SU-DHL-6 (cell line): ENCODE data around the gene TAB2.

ENCODE experiments used
- H2AFZ ChIP-seq: fragments of 200-600 bp; sonication (generic); 2 replicates; pipeline ENCODE4 v1.6.1; 2014; ENCODE audit warnings: low read depth, mild to moderate bottlenecking, moderate library complexity, mixed read lengths, antibody characterized with exemption, low read length; ENCODE audit not compliant: severe bottlenecking
- H3F3A ChIP-seq: fragments of 200-600 bp; shearing (Covaris generic); 2 replicates; pipeline ENCODE4 v1.6.0; 2016; ENCODE audit warnings: antibody characterized with exemption, mild to moderate bottlenecking; ENCODE audit not compliant: insufficient read depth
- H3K27ac ChIP-seq: fragments of 200-600 bp; sonication (generic); 2 replicates; pipeline ENCODE4 v1.5.1; 2016; ENCODE audit warnings: low read depth, mild to moderate bottlenecking, low read length, moderate library complexity, mixed read lengths
- H3K27me3 ChIP-seq: fragments of 200-600 bp; sonication (generic), shearing (Covaris generic); 2 replicates; pipeline ENCODE4 v1.6.0; 2014; ENCODE audit warnings: mild to moderate bottlenecking, low read length
- H3K36me3 ChIP-seq: fragments of 200-600 bp; sonication (generic); 2 replicates; pipeline ENCODE4 v1.6.1; 2014; ENCODE audit warnings: mild to moderate bottlenecking, low read length, mixed read lengths
- H3K4me2 ChIP-seq: fragments of 300-600, 200-600 bp; shearing (Covaris generic), sonication (generic); 2 replicates; pipeline ENCODE4 v1.6.0; 2014; ENCODE audit warnings: low read length, low read depth, mild to moderate bottlenecking; ENCODE audit not compliant: poor library complexity, severe bottlenecking
- H3K4me3 ChIP-seq: fragments of 200-600 bp; sonication (generic); 2 replicates; pipeline ENCODE4 v1.5.1; 2014; ENCODE audit warnings: antibody characterized with exemption, low read length, mild to moderate bottlenecking, mixed read lengths; ENCODE audit not compliant: insufficient read depth, poor library complexity, severe bottlenecking
- H3K79me2 ChIP-seq: fragments of 200-600 bp; sonication (generic); 2 replicates; pipeline ENCODE4 v1.6.1; 2014; ENCODE audit warnings: mild to moderate bottlenecking, low read length, moderate library complexity; ENCODE audit not compliant: insufficient read depth
- H3K9ac ChIP-seq: fragments of 200-600 bp; sonication (generic); 2 replicates; pipeline ENCODE4 v1.7.0; 2014; ENCODE audit warnings: mild to moderate bottlenecking, low read length
- H3K9me2 ChIP-seq: fragments of 200-600 bp; sonication (generic); replicated peaks from 2 replicates; pipeline ENCODE4 v1.6.1; 2014; ENCODE audit warnings: low read length; ENCODE audit not compliant: insufficient read depth
- H3K9me3 ChIP-seq: fragments of 200-600 bp; sonication (generic); 2 replicates; pipeline ENCODE4 v1.6.1; 2014; ENCODE audit warnings: low read length, mixed read lengths; ENCODE audit not compliant: insufficient read depth
- H4K20me1 ChIP-seq: fragments of 200-600 bp; sonication (generic); 2 replicates; pipeline ENCODE4 v1.6.1; 2014; ENCODE audit warnings: low read depth, mild to moderate bottlenecking, antibody characterized with exemption, low read length, moderate library complexity, mixed read lengths
- EZH2phosphoT487 ChIP-seq: fragments of 200-600 bp; sonication (generic), shearing (Covaris generic); conservative IDR thresholded peaks from 2 replicates; pipeline ENCODE4 v1.6.1; 2018; ENCODE audit warnings: mild to moderate bottlenecking, antibody characterized with exemption, low read length, moderate library complexity, mixed read lengths
- TF ChIP-seq, protein P1 (sequence below): fragments of 200-600 bp; sonication (generic); IDR thresholded peaks from one replicate; pipeline ENCODE4 v1.5.1; 2017; ENCODE audit warnings: antibody characterized with exemption, mild to moderate bottlenecking, low read length, moderate library complexity; ENCODE audit not compliant: insufficient read depth, poor library complexity, severe bottlenecking

Gene TAB2

DNA sequence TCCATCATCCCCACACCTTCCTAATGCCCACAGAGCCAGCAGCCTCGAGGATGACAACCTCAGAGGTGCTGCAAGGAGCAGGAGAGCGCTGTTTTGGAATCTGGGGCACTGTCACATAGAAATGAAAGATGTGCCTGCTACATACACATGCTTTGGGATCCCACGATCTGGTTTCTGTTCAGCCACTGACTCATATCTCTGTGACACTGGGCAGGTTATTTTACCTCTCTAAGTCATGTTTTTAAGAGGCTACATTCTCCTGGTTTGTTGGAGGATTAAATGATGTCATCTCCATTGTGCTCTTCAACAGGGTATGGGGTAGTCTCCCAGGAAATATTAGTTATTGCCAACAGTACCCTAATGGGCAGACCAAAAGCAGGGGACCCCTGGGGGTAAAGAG is 32.6 kb upstream of the TAB2 start:
- no peak overlapping the region for H3K27ac ChIP-seq
- H3K36me3 ChIP-seq, result no peaks in the 10 kb centered on the region
- H3K4me3 ChIP-seq, result no peak overlapping the region
- TF ChIP-seq, protein P1, sequence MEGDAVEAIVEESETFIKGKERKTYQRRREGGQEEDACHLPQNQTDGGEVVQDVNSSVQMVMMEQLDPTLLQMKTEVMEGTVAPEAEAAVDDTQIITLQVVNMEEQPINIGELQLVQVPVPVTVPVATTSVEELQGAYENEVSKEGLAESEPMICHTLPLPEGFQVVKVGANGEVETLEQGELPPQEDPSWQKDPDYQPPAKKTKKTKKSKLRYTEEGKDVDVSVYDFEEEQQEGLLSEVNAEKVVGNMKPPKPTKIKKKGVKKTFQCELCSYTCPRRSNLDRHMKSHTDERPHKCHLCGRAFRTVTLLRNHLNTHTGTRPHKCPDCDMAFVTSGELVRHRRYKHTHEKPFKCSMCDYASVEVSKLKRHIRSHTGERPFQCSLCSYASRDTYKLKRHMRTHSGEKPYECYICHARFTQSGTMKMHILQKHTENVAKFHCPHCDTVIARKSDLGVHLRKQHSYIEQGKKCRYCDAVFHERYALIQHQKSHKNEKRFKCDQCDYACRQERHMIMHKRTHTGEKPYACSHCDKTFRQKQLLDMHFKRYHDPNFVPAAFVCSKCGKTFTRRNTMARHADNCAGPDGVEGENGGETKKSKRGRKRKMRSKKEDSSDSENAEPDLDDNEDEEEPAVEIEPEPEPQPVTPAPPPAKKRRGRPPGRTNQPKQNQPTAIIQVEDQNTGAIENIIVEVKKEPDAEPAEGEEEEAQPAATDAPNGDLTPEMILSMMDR, result no peak
- no peak for TF ChIP-seq EZH2phosphoT487
- H2AFZ ChIP-seq, result no peak overlapping the region
- no peaks in the 10 kb centered on the region for H3K9me3 ChIP-seq
- H3K9me2 ChIP-seq, result no peaks in the 10 kb centered on the region
- no peaks in the 10 kb centered on the region for H3K27me3 ChIP-seq
- no peaks in the 10 kb centered on the region for H3F3A ChIP-seq
- no peak overlapping the region for H3K9ac ChIP-seq
- no peak overlapping the region for H3K4me2 ChIP-seq
- H4K20me1 ChIP-seq, result no peaks in the 10 kb centered on the region
- H3K79me2 ChIP-seq, result no peaks in the 10 kb centered on the region

DNA sequence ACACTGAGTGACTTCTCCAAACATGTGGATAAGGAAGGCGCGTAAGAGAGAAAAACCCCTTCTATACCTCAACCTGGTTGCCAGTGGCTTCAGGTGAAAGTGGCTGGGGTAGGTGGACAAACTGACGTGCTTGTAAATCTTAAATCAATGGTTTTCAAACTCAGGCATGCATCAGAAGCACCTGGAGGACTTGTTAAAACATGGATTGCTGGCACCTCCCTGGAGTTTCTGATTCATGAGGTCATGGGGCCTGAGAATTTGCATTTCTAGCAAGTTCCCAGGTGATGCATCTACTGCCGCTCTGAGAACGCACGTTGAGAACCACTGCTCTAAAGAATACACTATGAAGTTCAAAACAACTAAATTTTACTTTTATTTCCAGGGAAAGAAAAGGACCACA is 31.9 kb upstream of the TAB2 start:
- Histone ChIP-seq H3K9ac (no peak overlapping the region), H3K36me3 (no peaks in the 10 kb centered on the region), H4K20me1 (no peaks in the 10 kb centered on the region), H3K4me2 (no peak overlapping the region), H3K79me2 (no peaks in the 10 kb centered on the region), H3K4me3 (no peak overlapping the region), H3K9me2 (no peaks in the 10 kb centered on the region), H2AFZ (no peak overlapping the region), H3K27ac (no peak overlapping the region), H3K27me3 (no peaks in the 10 kb centered on the region), H3F3A (no peaks in the 10 kb centered on the region), H3K9me3 (no peaks in the 10 kb centered on the region)
- TF ChIP-seq EZH2phosphoT487, result no peak
- TF ChIP-seq, protein P1, result no peak

DNA sequence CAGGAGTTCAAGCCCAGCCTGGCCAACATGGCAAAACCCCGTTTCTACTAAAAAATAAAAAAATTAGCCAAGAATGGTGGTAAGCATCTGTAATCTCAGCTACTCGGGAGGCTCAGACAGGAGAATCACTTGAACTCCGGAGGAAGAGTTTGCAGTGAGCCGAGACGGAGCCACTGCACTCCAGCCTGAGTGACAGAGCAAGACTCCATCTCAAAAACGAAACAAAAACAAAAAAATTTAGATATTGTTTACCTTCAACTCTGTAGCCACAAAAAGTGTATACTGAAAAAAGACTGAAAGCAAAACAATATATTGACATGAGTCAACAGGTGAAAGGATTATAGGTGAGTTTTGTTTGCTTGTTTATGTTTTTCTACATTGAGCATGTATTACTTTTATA is 30.6 kb upstream of the TAB2 start:
- H3F3A ChIP-seq, result no peaks in the 10 kb centered on the region
- H2AFZ ChIP-seq, result no peak overlapping the region
- no peak overlapping the region for H3K9ac ChIP-seq
- TF ChIP-seq EZH2phosphoT487, result no peak
- TF ChIP-seq, protein P1, result no peak
- H3K36me3 ChIP-seq, result no peaks in the 10 kb centered on the region
- H3K9me3 ChIP-seq, result no peaks in the 10 kb centered on the region
- no peaks in the 10 kb centered on the region for H3K9me2 ChIP-seq
- no peaks in the 10 kb centered on the region for H3K79me2 ChIP-seq
- H3K4me2 ChIP-seq, result no peak overlapping the region
- no peak overlapping the region for H3K27ac ChIP-seq
- no peaks in the 10 kb centered on the region for H3K27me3 ChIP-seq
- H3K4me3 ChIP-seq, result no peak overlapping the region
- H4K20me1 ChIP-seq, result no peaks in the 10 kb centered on the region
